ENCODE data around the gene RASIP1.

The RASIP1 gene

DNA sequence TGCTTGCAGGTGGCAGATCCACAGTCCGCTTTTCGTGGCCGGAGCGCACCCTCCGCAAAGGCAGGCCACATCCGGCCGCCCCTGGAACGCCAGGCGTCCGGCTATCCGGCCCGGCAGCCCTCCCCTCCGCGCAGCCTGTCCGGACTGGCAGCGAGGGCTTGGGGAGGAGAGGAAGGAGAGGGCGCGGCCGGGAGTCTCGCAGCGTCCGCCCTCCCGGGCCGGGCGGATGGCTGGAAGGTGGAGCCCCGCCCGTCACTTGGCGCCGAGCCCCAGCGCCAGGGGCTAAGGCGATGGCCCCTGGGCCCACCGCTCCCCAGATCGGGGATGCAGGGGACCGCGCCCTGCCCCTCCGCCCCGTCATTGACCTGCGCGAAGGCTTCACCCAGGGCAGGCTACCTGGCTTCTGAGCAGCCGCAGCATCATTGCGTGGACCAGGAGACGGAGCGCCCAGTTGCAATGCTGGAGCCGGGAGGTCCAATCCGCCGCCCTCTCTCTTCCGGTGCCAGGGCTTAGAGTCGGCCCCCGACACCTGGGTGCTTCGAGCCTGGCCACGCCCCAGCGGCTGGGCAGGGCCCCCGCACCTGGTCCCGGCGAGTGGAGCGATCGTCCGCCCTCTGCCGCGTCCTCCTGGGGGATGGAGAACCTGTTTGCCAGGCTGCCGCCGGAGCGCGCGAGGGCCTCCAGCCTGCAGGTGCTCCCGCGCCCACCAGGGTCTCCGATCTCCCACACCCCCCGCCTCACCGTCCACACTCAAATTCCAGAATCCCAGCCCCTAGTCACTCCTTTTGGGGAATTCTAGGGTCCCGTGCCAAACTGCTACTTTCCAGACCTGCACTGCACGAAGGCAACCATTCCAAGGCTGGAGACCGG is 12.3 kb upstream of the RASIP1 start, which contains the start of gene FUT1:
TSS of gene FUT1 (minus strand) at position 146 of the 870 bp plus-strand sequence. CDS start 1,360 bp downstream, outside the sequence.
- no peak for DNase-seq

DNA sequence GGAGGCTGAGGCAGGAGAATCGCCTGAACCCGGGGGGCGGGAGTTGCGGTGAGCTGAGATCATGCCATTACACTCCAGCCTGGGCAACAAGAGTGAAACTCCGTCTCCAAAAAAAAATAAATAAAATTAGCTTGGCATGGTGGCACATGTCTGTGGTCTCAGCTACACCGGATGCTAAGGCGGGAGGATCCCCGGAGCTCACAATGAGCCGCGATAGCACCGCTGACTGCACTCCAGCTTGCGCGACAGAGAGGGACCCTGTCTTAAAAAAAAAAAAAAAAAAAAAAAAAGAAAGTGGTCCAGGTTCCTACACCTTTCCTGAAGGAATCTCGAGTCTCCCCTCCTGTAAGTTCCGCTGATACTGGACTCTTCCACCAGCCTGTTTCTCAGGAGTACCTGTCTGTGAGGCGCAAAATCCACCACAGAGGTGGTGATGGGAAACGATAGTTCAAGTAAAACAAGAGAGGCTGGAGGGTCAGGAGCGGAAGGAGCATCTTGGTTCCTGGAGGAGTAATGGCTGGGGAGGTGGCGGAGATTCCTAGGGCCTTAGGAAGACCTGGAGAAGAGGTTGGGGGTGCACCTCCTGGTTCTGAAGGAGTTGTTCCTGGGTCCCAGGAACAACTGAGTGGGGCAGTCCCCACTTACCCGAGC is 11.6 kb upstream of the RASIP1 start:
- DNase-seq: no peak

DNA sequence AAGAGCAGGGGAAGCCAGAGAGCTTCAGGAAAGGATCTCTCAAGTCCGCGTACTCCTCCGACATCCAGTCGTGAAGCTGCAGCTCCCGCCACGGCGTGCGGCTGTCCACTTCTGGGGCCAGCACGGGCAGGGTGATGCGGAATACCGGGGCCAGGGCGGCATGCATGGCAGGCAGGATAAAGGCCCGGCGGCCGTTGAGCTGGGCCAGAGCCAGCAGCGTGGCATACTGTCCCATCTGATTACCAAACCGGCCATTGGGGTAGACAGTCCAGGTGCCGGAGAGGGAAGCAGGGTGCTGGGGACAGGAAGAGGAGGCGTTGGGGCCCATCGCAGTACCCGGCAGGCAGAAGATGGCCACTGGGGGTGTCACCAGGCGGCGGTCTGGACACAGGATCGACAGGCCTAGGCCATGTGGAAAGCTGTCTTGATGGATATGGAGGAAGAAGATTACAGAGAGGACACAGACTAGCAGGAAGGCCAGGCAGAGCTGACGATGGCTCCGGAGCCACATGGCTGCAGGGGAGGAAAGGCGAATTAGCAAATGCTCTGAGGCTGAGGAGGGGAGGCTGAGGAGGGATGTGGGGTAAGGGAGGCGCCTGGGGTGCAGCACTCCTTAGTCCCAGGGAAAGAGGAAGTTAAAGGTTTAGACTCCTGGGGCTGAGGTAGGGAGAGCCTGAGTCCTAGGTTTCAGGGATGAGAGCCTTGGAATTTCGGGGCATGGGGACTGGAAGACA is 10.5 kb upstream of the RASIP1 start:
- DNase-seq: no peak

DNA sequence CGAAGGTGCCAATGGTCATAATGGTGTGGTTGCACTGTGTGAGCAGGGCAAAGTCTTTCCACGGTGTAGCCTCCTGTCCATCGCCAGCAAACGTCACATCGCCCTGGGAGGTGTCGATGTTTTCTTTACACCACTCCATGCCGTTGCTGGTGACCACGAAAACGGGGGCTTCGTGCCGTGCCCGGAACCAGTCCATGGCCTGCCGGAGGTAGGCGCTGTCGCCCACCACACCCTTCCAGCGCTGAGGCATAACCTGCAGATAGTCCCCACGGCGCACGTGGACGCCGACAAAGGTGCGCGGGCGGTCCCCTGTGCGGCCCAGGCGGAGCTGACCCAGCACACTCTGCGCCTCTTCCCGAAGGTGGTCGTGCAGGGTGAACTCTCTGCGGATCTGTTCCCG is 9.9 kb upstream of the RASIP1 start:
- no peak for DNase-seq

DNA sequence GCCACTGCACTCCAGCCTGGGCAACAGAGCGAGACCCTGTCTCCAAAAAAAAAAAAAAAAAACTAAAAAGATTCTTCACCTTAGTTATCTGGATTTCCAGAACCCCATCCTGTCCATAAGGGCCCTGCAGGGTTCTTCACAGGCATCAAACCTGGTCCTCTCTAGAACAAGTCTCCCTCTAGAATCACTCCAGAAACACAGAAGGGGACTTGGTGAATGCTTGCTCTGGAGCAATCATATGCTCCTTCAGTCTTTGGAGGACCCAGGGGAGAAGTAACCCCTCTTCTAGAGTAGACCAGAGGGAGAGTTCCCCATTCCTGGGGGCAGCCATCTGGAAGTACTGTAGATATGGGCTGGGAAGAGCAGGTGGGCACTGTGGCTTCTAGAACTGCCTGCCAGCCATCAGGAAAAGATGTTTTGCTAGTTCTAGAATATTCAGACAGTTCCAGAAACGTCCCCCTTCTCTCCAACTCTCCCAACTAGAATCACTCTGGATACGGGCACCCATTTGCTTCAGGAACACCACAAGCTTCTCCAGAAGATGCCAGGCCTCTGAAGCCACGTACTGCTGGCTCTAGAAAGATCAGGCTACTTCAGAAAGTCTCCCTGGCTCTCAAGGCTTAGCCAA is 9.3 kb upstream of the RASIP1 start:
- DNase-seq: no peak

DNA sequence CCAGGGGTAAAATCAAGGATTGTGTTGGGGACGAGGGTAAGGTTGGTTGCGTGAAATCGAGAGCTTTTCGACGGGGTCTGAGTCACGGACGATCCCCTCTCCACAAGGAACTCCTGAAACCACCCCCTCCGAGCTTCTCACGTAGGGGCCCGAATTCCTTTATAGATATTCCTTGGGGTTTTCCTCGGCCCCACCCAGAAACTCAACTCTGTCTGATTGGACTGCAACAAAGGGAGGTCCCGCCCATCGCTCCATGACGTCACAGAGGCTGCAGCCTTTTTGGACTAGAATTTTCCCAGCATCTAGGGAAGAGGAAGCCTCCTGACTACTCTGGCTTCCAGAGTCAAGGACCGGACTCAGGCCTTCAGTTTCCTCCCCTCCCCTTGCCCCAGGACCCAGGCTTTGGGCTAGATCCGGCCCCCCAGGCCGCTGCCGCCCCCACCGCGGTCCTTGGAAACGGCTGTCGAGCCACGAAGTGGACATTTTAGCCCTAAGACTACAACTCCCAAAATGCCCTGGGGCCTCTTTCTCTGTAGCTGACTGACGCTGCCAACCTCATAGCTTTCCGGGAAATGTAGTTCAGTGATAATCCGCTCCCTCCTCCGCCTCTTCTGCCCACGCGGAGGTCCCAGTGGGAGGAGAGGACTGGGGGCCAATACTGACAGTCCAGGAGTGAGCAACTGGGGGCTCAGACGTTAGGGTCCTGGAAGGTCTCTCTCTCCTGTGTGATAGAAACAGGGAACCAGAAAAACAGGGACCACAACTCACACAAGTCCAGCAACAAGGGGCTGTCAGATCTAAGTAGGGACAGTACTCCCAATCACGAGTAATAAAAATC is 6.5 kb upstream of the RASIP1 start, which contains the start of gene IZUMO1:
TSS of gene IZUMO1 (minus strand) at position 172 of the 838 bp plus-strand sequence. CDS start 1,050 bp downstream, outside the sequence.
- DNase-seq: no peak

DNA sequence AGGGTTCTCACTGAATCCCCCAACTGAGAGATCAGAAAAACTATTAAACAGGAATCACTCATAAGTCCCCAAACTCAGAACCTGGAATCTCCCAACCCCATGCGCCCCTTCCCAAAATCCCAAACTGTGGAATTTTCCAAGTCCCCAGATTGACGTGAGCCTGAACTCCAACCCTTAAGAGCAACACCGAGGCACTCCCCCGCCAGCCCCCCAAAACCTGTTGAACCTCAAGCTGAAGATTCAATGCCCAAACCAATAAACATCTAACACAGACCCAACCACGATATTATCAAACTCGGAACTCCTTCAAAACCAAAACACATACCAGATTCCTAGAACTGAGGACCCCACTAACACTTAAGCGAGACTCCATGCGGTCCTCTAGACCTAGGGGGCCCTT is 5.7 kb upstream of the RASIP1 start:
- DNase-seq: no peak

DNA sequence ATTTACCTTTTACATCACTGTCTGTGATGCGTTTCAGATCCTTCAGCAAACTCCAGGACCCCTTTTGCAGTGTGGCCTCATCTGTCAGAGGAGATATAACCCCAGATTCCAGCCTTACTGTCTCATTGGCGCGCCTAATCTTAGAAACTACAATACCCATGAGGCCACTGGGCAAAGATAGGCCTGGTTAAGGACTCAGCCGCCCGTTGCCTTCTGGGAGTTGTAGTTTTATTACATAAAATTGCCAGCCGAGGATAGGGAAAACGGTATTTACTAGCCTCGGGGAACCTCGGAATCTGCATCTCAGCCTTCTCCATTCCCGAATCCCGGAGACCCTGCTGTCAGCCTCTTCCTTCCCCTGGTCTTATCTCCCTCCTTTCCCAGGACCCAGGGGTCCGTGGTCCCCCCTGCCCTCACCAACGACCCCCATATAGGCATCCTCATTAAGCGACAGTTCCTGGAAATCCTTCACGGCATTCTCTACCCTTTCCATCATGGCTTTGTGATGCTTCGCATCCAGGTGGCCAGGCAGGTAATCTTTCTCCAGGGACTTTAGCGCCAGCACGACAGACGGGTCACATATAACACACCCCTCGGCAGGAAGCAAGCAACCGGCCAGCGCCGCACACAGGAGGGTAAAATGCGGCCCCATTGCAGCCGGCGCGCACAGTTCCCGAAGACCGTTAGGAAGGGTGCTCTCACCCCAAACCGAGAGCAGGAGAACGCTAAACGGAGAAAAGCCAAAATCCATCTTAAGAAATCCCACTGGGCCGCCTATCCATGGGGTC is 5.0 kb upstream of the RASIP1 start:
- no peak for DNase-seq

DNA sequence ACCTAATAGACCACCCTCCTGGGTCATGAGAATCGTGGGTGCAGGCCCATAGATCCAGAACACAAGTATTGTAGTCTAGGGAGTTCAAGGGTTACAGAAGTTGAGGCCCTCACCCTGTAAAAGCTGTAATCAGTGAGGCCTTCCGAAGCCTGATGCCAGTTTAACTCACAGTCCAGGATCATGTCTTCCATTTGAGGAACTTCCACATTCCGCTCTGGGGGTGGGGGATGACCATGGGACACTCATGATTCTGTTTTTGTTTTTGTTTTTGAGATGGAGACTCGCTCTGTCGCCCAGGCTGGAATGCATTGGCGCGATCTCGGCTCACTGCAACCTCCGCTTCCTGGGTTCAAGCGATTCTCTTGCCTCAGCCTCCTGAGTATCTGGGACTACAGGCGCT is 1.7 kb upstream of the RASIP1 start:
- no peak for DNase-seq

DNA sequence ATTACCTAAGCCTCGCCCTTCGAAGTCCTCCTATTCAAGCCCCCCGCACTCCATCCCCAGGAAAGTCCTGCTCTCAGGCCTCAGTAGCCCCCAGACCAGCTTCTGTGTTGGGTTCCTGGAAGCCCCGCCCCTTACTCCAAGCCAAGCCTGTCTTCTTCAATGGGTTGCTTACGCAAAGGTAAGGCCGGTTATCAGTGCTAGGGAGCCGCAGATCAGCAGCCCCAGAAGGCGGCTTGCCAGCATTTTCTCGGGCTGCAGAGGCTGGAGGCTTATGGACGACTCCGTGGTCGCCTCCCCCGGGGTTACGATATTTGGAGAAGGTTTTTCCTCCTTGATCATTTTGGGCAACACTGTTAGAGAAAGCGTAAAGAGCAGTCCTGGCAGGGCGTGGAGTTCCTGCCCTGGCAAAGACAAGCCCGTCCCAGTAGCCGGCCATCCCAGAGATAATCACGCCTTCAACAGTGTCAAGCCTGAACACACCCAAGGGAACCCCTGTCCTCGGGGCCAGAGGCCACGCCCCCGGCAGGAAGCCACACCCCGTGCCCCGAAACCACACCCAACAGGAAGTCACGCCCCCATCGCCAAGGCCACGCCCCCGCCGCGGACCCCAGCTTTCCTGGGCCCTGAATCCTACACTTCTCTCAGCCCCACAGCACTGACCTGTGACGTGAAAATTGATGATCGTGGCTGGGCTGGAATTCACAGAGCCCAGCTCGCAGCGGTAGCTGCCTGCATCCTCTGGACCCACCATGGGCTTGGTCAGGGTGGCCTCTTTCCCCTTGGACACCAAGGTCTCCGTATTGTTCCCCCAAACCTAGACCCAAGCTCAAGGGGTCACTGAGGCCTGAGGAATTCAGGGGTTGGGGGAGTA is 954 bp upstream of the RASIP1 start:
- no peak for DNase-seq

DNA sequence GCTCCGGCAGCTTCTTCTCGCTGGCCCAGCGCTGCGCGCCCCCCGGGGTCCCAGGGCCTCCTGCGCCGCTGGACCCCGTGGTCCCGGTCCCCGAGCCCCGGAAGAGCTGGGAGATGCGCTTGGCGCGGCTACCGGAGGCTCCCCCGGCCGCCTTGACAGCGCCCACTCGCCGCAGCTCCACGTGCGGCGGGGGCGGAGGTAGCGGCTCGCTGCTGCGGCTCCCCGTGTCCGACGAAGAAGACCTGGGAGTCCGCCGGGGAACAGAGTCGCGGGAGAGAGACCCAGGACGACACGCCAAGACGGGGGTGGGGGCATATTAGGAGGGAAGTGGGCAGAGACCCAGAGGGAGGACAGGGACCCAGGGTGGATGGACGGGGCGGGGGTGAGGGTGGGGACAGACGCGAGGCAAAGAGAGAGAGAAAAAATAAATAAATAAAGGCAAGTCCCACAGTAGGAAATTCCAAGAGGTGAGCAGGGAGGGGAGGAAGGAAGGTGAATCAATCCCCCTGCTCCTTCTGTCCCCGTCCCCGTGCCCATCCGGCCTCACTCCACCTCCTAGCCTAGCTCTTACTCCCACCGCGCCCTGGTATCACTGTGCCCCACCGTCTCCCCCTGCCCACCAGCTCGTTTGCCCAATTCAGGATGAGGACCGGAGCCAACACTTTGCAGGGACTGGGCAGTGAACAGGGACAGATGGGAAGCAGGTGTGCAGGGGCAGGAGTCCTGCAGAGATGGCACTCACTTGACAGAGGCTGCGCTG is 826 bp downstream of the RASIP1 start:
- no peak for DNase-seq

DNA sequence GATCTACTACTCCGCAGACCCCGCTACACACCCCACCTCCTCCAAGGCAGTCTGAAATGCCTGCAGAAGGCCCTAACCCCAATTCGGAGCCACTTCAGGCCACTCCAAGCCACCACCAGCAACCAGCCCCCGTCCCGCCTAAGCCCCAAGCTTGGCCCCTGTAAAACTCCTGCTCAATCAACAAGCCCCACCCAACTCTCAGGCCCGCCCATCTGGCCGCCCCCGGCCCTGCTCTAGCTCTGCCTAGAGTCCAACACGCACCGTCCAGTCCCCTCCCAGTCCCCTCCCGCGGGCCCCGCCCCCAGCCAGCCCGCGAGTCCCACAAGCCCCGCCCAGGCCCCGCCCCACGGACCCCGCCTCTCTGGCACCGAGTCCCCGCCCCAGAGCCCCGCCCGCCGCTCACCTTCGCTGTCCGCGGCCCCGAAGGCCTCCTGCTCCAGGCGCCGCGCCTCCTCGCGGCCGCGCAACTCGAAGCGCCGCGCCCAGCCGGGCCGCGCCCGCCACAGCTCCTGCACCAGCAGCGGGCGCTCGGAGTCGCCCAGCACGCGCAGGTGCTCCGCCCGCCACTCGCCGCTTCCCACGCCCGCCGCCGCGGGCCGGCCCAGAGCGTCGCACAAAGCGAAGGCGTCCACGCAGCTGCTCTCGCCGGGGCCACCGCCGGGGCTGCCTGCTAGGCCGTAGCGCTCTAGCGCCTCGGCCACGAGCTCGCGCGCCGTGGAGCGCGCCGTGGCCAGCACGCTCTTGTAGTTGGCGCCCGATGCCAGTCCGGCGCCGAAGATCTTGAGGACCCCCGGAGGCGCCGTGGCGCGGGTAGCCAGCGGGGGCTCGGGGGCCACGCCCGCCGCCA is 1.6 kb downstream of the RASIP1 start:
- peak; percentile 51 for DNase-seq

DNA sequence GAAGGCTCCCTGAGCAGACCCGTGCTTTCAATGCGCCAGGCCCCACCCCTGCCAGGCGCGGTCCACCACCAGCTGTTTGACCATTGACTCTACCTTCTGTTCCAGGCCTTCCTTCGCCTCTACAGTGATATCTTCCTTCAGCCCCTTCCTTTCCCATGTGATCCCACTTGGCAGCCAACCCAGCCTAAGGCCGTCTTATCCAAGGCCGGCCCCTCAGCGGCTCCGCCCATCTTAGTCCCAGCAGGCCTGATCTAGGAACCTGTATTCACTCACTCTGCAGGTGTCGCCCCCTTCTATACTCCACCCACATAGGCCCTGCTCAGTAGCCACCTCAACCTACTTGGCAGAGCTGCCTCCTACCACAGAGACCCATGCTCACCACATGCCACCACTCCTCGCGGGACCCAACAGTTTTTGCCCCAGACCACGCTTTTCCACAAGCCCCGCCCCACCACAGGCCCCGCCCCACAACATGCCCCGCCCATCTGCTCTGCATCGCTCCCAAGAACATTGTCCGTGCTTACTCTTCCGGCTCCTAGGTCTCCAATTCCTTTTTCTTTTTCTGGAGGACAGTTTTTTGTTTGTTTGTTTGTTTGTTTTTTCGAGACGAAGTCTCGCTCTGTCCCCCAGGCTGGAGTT is 2.9 kb downstream of the RASIP1 start:
- no peak for DNase-seq

DNA sequence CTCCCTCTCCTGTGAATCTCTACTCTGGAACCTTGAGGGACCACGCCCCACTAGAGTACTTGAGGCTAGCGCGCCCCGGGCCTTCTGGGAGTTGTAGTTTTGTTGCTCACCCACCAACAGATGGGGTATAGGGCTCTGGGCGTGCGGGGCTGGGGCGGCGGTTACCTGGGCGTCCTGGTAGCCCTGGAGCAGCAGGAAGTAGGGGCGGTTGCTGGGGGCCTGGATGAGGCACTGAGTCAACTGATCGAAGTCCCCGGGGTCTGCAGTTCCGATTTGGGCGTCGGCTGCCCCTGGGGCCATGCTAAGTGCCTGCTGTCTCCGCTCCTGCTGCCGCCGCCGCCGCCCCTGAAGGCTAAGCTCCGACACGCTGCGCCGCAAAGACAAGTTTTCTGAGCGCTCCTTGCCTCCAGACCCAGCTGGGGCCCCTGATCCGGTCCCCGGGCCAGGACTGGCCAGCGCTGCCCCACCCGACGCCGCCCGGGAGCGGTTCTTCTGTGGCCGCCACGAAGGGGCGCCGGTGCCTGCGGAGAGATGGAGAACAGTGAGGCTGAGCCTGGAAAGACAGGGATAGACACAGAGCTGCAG is 5.3 kb downstream of the RASIP1 start:
- no peak for DNase-seq

DNA sequence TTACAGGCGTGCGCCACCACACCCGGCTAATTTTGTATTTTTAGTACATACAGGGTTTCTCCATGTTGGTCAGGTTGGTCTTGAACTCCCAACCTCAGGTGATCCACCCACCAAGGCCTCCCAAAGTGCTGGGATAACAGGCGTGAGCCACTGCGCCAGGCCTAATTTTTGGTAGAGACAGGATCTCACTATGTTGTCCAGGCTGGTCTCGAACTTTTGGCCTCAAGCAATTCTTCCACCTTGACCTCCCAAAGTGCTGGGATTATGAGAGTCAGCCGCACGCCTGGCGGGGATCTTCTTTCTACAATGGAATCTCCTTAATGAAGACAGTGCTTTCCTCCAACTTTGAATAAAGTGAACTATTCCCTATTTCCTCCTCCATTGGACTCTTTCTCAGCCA is 5.8 kb downstream of the RASIP1 start:
- no peak for DNase-seq

DNA sequence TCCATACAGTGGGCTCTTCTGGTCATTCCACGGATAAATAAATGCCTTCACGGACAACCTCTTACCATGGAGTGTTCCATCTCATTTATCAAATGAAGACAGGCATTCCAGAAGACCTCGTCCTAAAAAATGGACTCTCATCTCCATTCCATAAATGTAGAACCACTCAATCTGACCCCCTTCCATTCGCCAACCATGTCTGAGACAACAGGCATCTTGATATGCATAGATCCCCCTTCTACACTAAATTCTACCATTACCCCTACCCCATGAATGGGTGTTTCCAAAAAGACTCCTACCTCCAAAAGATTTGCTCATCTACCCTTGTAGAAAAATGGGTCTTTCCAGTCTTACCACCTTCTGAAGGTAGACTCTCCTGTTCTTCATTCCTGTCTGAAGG is 9.0 kb downstream of the RASIP1 start:
- no peak for DNase-seq

DNA sequence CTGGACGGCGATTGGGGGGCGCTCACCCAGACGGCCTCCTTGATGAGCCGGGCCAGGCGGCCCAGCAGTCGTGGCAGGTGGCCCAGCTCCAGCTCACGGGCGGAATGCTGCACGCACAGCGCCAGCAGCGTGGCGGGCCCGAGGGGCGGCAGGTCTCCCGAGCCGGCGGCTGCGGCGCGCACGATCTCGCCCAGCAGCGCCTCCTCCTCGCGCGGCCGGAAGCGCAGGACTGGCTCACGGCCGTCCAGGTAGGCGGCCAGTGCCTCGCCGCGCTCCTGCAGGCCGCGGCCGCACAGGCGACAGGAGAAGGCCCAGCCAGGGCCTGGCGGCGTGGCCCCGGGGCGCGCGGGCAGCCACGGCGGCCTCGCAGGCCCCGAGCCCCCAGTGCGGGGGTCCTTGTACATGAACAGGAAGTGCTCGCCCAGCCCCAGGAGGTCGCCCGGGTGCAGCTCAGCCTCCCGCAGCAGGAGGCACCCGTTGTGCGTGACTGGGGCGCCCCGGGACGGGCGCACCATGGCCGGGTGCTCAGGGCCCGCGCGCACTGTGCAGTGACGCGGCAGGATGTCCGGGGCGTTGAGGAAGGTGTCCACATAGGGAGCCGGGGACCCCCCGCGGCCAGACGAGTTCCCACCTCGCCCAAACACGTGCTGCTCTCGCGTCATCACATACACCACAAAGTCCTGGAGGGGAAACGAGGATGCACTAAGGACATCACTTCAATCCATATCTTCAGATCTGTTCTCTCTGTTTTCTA is 11.3 kb downstream of the RASIP1 start:
- DNase-seq: no peak

Measured in GOT3 (cell line).